GM18498 (cell line): ENCODE results near the gene L3MBTL2.

Experiments
- ATAC-seq: cut with Tn5 transposase; IDR thresholded peaks from one replicate; pipeline ENCODE4 v1.9.1; 2021; ENCODE audit warnings: mild to moderate bottlenecking, moderate library complexity; ENCODE audit not compliant: unreplicated experiment

Gene L3MBTL2

GRCh38 chr22:41264408-41264941 is 59.4 kb downstream of the L3MBTL2 start:
- ATAC-seq = no peak

DNA sequence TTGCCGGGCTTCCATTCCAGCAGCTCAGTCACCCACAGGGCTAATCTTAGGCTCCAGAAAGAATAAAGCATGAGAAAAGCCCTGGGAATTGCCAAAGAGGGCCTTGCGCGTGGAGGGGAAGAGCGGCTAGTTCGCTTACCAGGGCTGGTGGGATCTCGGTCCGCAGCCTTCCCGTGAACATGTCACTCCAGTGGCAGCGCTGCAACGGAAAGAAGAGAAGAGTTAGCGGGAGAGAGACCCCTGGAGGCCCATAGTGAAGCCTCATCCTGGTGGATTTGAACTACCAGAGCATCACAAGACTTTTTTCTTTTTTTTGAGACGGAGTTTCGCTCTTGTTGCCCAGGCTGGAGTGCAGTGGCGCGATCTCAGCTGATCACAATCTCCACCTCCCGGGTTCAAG is 62.8 kb downstream of the L3MBTL2 start:
- no peak for ATAC-seq

DNA sequence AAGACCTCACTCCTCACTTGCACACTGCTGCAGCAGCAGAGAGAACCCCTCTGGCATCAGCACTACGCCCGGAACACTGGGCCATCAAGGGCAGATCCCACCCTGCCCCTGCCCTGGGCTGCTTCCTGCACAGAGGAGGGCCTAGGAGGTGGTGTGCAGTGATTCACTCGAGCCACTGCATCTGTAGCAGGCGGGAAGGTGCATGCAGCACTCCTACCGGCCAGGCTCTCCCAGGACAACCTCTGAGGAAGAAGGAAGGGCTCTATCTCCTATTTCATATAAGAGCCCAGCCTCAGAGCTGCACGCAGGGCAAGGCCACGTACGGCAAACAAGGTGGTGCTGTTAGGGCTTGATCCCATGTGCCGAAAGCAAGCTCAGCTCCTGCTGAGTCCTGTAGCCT is 66.7 kb downstream of the L3MBTL2 start:
- no peak for ATAC-seq

- ATAC-seq = no peak
These were observed 68.0 kb downstream of the L3MBTL2 start for GRCh38 chr22:41273128-41273527.

DNA sequence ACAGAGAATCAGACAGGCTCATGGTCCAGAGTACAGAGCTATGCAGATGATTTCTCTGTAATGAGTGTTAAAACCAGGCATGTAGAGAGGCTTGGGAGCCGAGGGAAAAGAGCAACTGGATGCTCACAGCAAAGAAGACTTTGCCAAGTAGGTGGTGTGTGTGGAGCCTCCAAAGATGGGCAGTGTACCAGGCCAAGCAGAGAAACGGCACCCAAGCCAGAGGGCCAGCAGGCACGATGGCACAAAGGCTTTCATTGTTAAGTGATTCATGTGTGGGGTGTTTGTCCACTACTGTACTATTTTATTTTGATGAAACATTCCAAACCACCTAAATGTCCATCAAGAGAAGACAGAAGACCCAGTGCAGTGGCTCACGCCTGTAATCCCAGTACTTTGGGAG is 69.7 kb downstream of the L3MBTL2 start:
- no peak for ATAC-seq

DNA sequence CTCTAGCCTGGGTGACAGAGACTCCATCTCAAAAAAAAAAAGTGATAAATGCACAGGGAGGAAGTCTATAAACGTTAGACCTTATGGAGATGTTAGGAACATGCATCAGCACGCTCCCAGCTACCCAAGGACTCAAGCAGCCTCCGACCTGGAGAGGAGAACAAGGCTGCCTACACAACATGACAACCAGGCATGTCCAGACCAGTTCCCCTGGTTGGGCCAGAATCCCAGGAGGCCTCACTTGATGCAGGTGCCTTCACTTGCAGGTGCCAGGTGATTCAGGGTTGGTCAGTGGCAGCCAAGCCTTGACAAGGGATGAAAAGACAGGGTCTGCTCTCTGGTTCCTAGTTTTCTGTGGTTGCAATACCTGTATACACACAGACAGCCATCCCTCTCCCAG is 75.0 kb downstream of the L3MBTL2 start:
- ATAC-seq = no peak

- no peak for ATAC-seq
These were observed 75.7 kb downstream of the L3MBTL2 start for GRCh38 chr22:41280854-41281253.
